SK-N-SH (cell line): ENCODE data around the gene KCNH4. TPM values are rescaled to one million over a fixed set of nuclear protein-coding genes. Genes with fewer than 3 reads are reported as not detected.

ENCODE experiments used
- CTCF ChIA-PET: fragments of 300-600, 350-600 bp; formaldehyde crosslinking; extraction: SDS; loops from one replicate; lab custom pipeline; 2021; lab: Yijun Ruan, JAX
- POLR2A ChIA-PET: fragments of 350-600 bp; sonication (Branson Sonifier 250); formaldehyde crosslinking; extraction: SDS; loops from one replicate; lab custom pipeline; 2020; ENCODE audit warnings: antibody characterized with exemption, inconsistent platforms; lab: Yijun Ruan, JAX
- DNase-seq: peaks from one replicate; pipeline ENCODE4 v3.0.0; 2012
- H2AFZ ChIP-seq: fragments of 200-600 bp; sonication (generic); 2 replicates; pipeline ENCODE4 v1.8.1; 2016; ENCODE audit warnings: antibody characterized with exemption, mild to moderate bottlenecking, low read depth
- H3F3A ChIP-seq: fragments of 200-600 bp; sonication (generic); replicated peaks from 2 replicates; pipeline ENCODE3; 2016; ENCODE audit warnings: antibody characterized with exemption, mild to moderate bottlenecking; ENCODE audit not compliant: insufficient read depth
- H3K27ac ChIP-seq, 2 experiments: fragments of 200-500 bp in 1 of 2; fragments of 200-600 bp in 1 of 2; sonication (Bioruptor generic) in 1 of 2; sonication (generic), shearing (Covaris generic) in 1 of 2; 2 replicates each; pipeline versions ENCODE4 v1.5.1 to v1.6.1; 2014 to 2016; ENCODE audit warnings: low read depth in 2 of 2, inconsistent platforms in 1 of 2, low read length in 1 of 2, mild to moderate bottlenecking in 1 of 2, mixed read lengths in 1 of 2
- H3K27me3 ChIP-seq: fragments of 200-600 bp; sonication (generic), shearing (Covaris generic); 2 replicates; pipeline ENCODE4 v1.6.1; 2016; ENCODE audit warnings: mixed run types; ENCODE audit not compliant: insufficient read depth
- H3K36me3 ChIP-seq, 2 experiments: fragments of 200-500 bp in 1 of 2; fragments of 200-600 bp in 1 of 2; sonication (Bioruptor generic) in 1 of 2; sonication (generic) in 1 of 2; replicated peaks in 1 of 2; 2 replicates each; pipeline versions ENCODE3 to v1.5.1; 2014 to 2016; ENCODE audit warnings: low read length in 1 of 2, mild to moderate bottlenecking in 1 of 2; ENCODE audit not compliant: insufficient read depth in 2 of 2, control insufficient read depth in 1 of 2
- H3K4me1 ChIP-seq, 2 experiments: fragments of 200-500 bp in 1 of 2; fragments of 200-600 bp in 1 of 2; sonication (Bioruptor generic) in 1 of 2; sonication (generic), shearing (Covaris generic) in 1 of 2; 2 replicates each; pipeline versions ENCODE4 v1.5.1 to v1.6.1; 2014 to 2016; ENCODE audit warnings: low read depth in 1 of 2, low read length in 1 of 2, mixed run types in 1 of 2; ENCODE audit not compliant: insufficient read depth in 2 of 2, control insufficient read depth in 1 of 2
- H3K4me2 ChIP-seq: fragments of 200-600 bp; sonication (generic), shearing (Covaris generic); 2 replicates; pipeline ENCODE4 v1.6.1; 2017; ENCODE audit warnings: mixed run types
- H3K4me3 ChIP-seq, 2 experiments: fragments of 200-500 bp in 1 of 2; fragments of 200-600 bp in 1 of 2; sonication (Bioruptor generic) in 1 of 2; sonication (generic), shearing (Covaris generic) in 1 of 2; 2 replicates each; pipeline versions ENCODE4 v1.5.1 to v1.8.1; 2014 to 2016; ENCODE audit warnings: low read depth in 2 of 2, inconsistent platforms in 1 of 2, low read length in 1 of 2, mild to moderate bottlenecking in 1 of 2, mixed read lengths in 1 of 2, moderate library complexity in 1 of 2
- H3K79me2 ChIP-seq: fragments of 200-600 bp; sonication (generic); 2 replicates; pipeline ENCODE4 v1.8.1; 2017; ENCODE audit warnings: mild to moderate bottlenecking; ENCODE audit not compliant: insufficient read depth
- H3K9ac ChIP-seq: fragments of 200-600 bp; sonication (generic); 2 replicates; pipeline ENCODE4 v1.6.1; 2017; ENCODE audit warnings: mixed run types
- H3K9me2 ChIP-seq: fragments of 200-600 bp; sonication (generic); 2 replicates; pipeline ENCODE4 v1.6.1; 2017; ENCODE audit warnings: mixed run types
- H3K9me3 ChIP-seq: fragments of 200-600 bp; sonication (generic); 2 replicates; pipeline ENCODE4 v1.6.1; 2017; ENCODE audit warnings: mixed run types, mild to moderate bottlenecking, moderate library complexity
- H4K20me1 ChIP-seq: fragments of 200-600 bp; sonication (generic); 2 replicates; pipeline ENCODE4 v1.6.1; 2017; ENCODE audit warnings: mild to moderate bottlenecking, mixed run types; ENCODE audit not compliant: insufficient read depth
- ELF1 ChIP-seq: IDR thresholded peaks from 2 replicates; pipeline ENCODE4 v1.4.0; 2012
- EP300 ChIP-seq, 2 experiments: IDR thresholded peaks; 2 replicates each; pipeline versions ENCODE4 v1.4.0 to v1.6.1; 2012; ENCODE audit warnings: borderline replicate concordance in 1 of 2, low read depth in 1 of 2, low read length in 1 of 2
- FOSL2 ChIP-seq: IDR thresholded peaks from 2 replicates; pipeline ENCODE4 v1.4.0; 2012; ENCODE audit warnings: low read depth, mild to moderate bottlenecking, moderate library complexity, borderline replicate concordance
- FOXJ3 ChIP-seq: sonication (generic); formaldehyde crosslinking; IDR thresholded peaks from 2 replicates; pipeline ENCODE4 v1.5.1; 2020; ENCODE audit warnings: mild to moderate bottlenecking, missing genetic modification reagents
- FOXM1 ChIP-seq: IDR thresholded peaks from 2 replicates; pipeline ENCODE4 v1.4.0; 2012; ENCODE audit warnings: low read depth, mild to moderate bottlenecking
- GABPA ChIP-seq: IDR thresholded peaks from 2 replicates; pipeline ENCODE4 v1.4.0; 2012; ENCODE audit warnings: low read depth, mild to moderate bottlenecking
- JUND ChIP-seq: IDR thresholded peaks from 2 replicates; pipeline ENCODE4 v1.4.0; 2012
- MXI1 ChIP-seq: IDR thresholded peaks from 2 replicates; pipeline ENCODE4 v1.6.1; 2012; ENCODE audit warnings: mild to moderate bottlenecking, low read depth, low read length, improper control_type of control experiment
- NRF1 ChIP-seq: IDR thresholded peaks from 2 replicates; pipeline ENCODE4 v1.6.1; 2012; ENCODE audit warnings: low read depth, mild to moderate bottlenecking, low read length
- POLR2AphosphoS5 ChIP-seq: IDR thresholded peaks from 2 replicates; pipeline ENCODE4 v1.6.1; 2012; ENCODE audit warnings: low read depth, low read length
- RAD21 ChIP-seq: IDR thresholded peaks from 2 replicates; pipeline ENCODE4 v1.6.1; 2012; ENCODE audit warnings: mild to moderate bottlenecking, low read length
- RXRA ChIP-seq: IDR thresholded peaks from 2 replicates; pipeline ENCODE4 v1.4.0; 2012; ENCODE audit warnings: low read depth, mild to moderate bottlenecking, borderline replicate concordance
- SIN3A ChIP-seq: IDR thresholded peaks from 2 replicates; pipeline ENCODE4 v1.6.1; 2012; ENCODE audit warnings: low read depth, mild to moderate bottlenecking, low read length, moderate library complexity, borderline replicate concordance
- TAF1 ChIP-seq: IDR thresholded peaks from 2 replicates; pipeline ENCODE4 v1.6.1; 2012; ENCODE audit warnings: low read depth, mild to moderate bottlenecking, low read length, moderate library complexity, borderline replicate concordance
- WGBS: methylation state at CpG from one replicate; pipeline ENCODE4 v1.1.6; 2017; ENCODE audit warnings: low lambda C conversion rate; 5-methylcytosine and 5-hydroxymethylcytosine counted together
- polyA plus RNA-seq, 3 experiments: library from polyadenylated mRNA; depleted of rRNA; stranded (reverse); fragments of >200 nt; gene quantifications; 2 replicates each; pipeline ENCODE4 v1.2.3, GENCODE V29; 2012
- TF ChIP-seq, protein P1 (sequence below): IDR thresholded peaks from 2 replicates; pipeline ENCODE4 v1.4.0; 2012; ENCODE audit warnings: low read depth, borderline replicate concordance
- TF ChIP-seq, protein P2 (sequence below): IDR thresholded peaks from 2 replicates; pipeline ENCODE4 v1.4.0; 2012; ENCODE audit warnings: low read depth
- TF ChIP-seq, protein P3 (sequence below): fragments of 150-350 bp; IDR thresholded peaks from 2 replicates; pipeline ENCODE4 v1.6.1; 2016; ENCODE audit warnings: mild to moderate bottlenecking, low read depth, low read length
- TF ChIP-seq, protein P4 (sequence below): IDR thresholded peaks from 2 replicates; pipeline ENCODE4; 2012
- TF ChIP-seq, protein P5 (sequence below): fragments of 150-350 bp; IDR thresholded peaks from 2 replicates; pipeline ENCODE4 v1.6.1; 2017; ENCODE audit warnings: antibody characterized with exemption, low read length, low read depth, borderline replicate concordance

The KCNH4 gene
- polyA plus RNA-seq, 1 of the 3 experiments (the other 2 are of a cell fraction) = 0.46 TPM

DNA sequence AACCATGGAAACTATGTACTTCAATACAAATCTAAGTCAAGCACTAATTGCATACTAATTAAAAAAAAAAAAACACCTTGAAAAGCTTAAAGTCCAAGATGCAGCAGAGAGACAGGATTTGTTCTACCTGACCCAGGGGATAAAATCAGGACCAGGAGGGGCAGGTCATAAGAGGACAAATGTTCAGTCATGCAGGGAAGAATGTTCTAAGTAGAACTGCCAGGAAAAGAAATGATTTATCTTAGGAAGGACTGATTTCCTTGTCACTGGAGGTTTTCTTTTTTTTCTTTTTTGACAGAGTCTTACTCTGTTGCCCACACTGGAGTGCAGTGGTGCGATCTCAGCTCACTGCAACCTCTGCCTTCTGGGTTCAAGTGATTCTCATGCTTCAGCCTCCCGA is 22.4 kb upstream of the KCNH4 start:
- Histone ChIP-seq H3F3A (no peaks in the 10 kb centered on the region), H3K27ac (no peak overlapping the region), H3K79me2 (no peaks in the 10 kb centered on the region), H2AFZ (no peak overlapping the region), H4K20me1 (no peaks in the 10 kb centered on the region), H3K36me3 (peaks cover 10 to 25% of the 10 kb centered on the region in 2 experiments), H3K27me3 (no peaks in the 10 kb centered on the region), H3K4me2 (no peak overlapping the region), H3K9me3 (no peaks in the 10 kb centered on the region), H3K9ac (no peak overlapping the region), H3K4me1 (peaks cover 0 to 12% of the 10 kb centered on the region in 2 experiments; a peak in 1 of 4 replicates), H3K4me3 (no peak overlapping the region), H3K9me2 (no peaks in the 10 kb centered on the region)
- WGBS = 89% methylated on average over 2 of the region's 2 CpGs
- CTCF ChIA-PET = interaction anchor here (1.0 to 2.4 kb wide), 3 partner anchors 19 to 109 kb away, joined by 3 to 10 read pairs (median 3); no protein-coding TSS in a partner anchor
- DNase-seq = no peak
- no peak for TF ChIP-seq POLR2AphosphoS5
- TF ChIP-seq, protein P1, sequence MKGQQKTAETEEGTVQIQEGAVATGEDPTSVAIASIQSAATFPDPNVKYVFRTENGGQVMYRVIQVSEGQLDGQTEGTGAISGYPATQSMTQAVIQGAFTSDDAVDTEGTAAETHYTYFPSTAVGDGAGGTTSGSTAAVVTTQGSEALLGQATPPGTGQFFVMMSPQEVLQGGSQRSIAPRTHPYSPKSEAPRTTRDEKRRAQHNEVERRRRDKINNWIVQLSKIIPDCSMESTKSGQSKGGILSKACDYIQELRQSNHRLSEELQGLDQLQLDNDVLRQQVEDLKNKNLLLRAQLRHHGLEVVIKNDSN = no peak
- no peak for TF ChIP-seq ELF1
- TF ChIP-seq, protein P2, sequence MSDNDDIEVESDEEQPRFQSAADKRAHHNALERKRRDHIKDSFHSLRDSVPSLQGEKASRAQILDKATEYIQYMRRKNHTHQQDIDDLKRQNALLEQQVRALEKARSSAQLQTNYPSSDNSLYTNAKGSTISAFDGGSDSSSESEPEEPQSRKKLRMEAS = no peak
- TF ChIP-seq, protein P3, sequence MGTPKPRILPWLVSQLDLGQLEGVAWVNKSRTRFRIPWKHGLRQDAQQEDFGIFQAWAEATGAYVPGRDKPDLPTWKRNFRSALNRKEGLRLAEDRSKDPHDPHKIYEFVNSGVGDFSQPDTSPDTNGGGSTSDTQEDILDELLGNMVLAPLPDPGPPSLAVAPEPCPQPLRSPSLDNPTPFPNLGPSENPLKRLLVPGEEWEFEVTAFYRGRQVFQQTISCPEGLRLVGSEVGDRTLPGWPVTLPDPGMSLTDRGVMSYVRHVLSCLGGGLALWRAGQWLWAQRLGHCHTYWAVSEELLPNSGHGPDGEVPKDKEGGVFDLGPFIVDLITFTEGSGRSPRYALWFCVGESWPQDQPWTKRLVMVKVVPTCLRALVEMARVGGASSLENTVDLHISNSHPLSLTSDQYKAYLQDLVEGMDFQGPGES = no peak
- no peak for TF ChIP-seq NRF1
- TF ChIP-seq SIN3A = no peak
- no peak for TF ChIP-seq MXI1
- TF ChIP-seq RXRA = no peak
- TF ChIP-seq FOXJ3 = no peak
- TF ChIP-seq, protein P4, sequence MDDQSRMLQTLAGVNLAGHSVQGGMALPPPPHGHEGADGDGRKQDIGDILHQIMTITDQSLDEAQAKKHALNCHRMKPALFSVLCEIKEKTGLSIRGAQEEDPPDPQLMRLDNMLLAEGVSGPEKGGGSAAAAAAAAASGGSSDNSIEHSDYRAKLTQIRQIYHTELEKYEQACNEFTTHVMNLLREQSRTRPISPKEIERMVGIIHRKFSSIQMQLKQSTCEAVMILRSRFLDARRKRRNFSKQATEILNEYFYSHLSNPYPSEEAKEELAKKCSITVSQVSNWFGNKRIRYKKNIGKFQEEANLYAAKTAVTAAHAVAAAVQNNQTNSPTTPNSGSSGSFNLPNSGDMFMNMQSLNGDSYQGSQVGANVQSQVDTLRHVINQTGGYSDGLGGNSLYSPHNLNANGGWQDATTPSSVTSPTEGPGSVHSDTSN = no peak
- TF ChIP-seq JUND = no peak
- TF ChIP-seq GABPA = no peak
- TF ChIP-seq TAF1 = no peak
- no peak for TF ChIP-seq FOSL2
- TF ChIP-seq RAD21 = no peak
- TF ChIP-seq, protein P5, sequence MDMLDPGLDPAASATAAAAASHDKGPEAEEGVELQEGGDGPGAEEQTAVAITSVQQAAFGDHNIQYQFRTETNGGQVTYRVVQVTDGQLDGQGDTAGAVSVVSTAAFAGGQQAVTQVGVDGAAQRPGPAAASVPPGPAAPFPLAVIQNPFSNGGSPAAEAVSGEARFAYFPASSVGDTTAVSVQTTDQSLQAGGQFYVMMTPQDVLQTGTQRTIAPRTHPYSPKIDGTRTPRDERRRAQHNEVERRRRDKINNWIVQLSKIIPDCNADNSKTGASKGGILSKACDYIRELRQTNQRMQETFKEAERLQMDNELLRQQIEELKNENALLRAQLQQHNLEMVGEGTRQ = no peak
- no peak for TF ChIP-seq EP300 (IDR thresholded peaks at IDR 0.05; ENCODE audit: borderline replicate concordance in 1 of 2, low read depth in 1 of 2, low read length in 1 of 2)
- no peak for TF ChIP-seq FOXM1
- POLR2A ChIA-PET = no interaction called here
